Epithelial cell of esophagus (primary cell): Measurements from ENCODE around the gene TP53RK.

Experiments used
- DNase-seq: peaks from one replicate; pipeline ENCODE4 v3.0.0; 2010; ENCODE audit warnings: low read depth
- H3K4me3 ChIP-seq: 2 replicates; pipeline ENCODE4 v1.5.1; 2011; ENCODE audit warnings: mild to moderate bottlenecking, low read length, control low read depth
- CTCF ChIP-seq: IDR thresholded peaks from 2 replicates; pipeline ENCODE4 v1.5.1; 2011; ENCODE audit warnings: low read depth, mild to moderate bottlenecking, low read length, control low read depth, inconsistent platforms; ENCODE audit not compliant: insufficient read depth; ENCODE audit errors: missing control alignments

TP53RK gene

GRCh38 chr20:46670228-46670584, 19.0 kb downstream of the TP53RK start:
- DNase-seq, result no peak
- no peak overlapping the region for H3K4me3 ChIP-seq
- no peak for TF ChIP-seq CTCF

- no peak for TF ChIP-seq CTCF
- H3K4me3 ChIP-seq, result no peak overlapping the region
- peak; percentile 66 for DNase-seq
Observed at GRCh38 chr20:46666818-46667515, 22.3 kb downstream of the TP53RK start.

GRCh38 chr20:46666306-46666705, 22.9 kb downstream of the TP53RK start:
- no peak for DNase-seq
- TF ChIP-seq CTCF, result no peak
- H3K4me3 ChIP-seq, result no peak overlapping the region

GRCh38 chr20:46665602-46666001, 23.6 kb downstream of the TP53RK start:
- no peak for DNase-seq
- H3K4me3 ChIP-seq, result no peak overlapping the region
- TF ChIP-seq CTCF, result no peak

- H3K4me3 ChIP-seq, result no peak overlapping the region
- TF ChIP-seq CTCF, result no peak
- no peak for DNase-seq
Observed at GRCh38 chr20:46663531-46663930, 25.7 kb downstream of the TP53RK start.

- TF ChIP-seq CTCF, result no peak
- H3K4me3 ChIP-seq, result no peak overlapping the region
- no peak for DNase-seq
Observed at GRCh38 chr20:46661659-46662058, 27.6 kb downstream of the TP53RK start.

- no peak overlapping the region for H3K4me3 ChIP-seq
- no peak for DNase-seq
- no peak for TF ChIP-seq CTCF
Observed at GRCh38 chr20:46660487-46660886, 28.8 kb downstream of the TP53RK start.
